Measurements from ENCODE around the gene TGFBR3. TPM values are rescaled to one million over a fixed set of nuclear protein-coding genes. Genes with fewer than 3 reads are reported as not detected.
A peak's percentile ranks its signal among the peaks of the same experiment; 100 is the strongest.

Gene TGFBR3
- total and polyA plus RNA-seq, 2 experiments from 2014 or later = 46.8 to 68.3 TPM

- no peaks in the 10 kb centered on the region for H3K9me3 ChIP-seq (ENCODE audit: low read depth)
- 75% methylated on average over 4 of the region's 5 CpGs for WGBS (ENCODE audit: low lambda C conversion rate, missing lambda C conversion rate)
- no peak overlapping the region for H3K4me3 ChIP-seq
- H2AFZ ChIP-seq = no peak overlapping the region
- H3K79me2 ChIP-seq = peaks cover 3% of the 10 kb centered on the region
- peaks cover 4% of the 10 kb centered on the region for H3K4me1 ChIP-seq (ENCODE audit: insufficient read depth)
- no peaks in the 10 kb centered on the region for H3K36me3 ChIP-seq (replicated peaks; ENCODE audit: insufficient read depth, low read depth)
- no peaks in the 10 kb centered on the region for H3K27me3 ChIP-seq
- H3K27ac ChIP-seq = no peak overlapping the region
- no peaks in the 10 kb centered on the region for H4K20me1 ChIP-seq (ENCODE audit: insufficient read depth, poor library complexity, severe bottlenecking)
- TF ChIP-seq CTCF (IDR thresholded peaks at IDR 0.05; ENCODE audit: poor library complexity) (no peak), EZH2phosphoT487 (IDR thresholded peaks at IDR 0.05; ENCODE audit: low read depth, severe bottlenecking, unreplicated experiment) (no peak), EZH2 (IDR thresholded peaks at IDR 0.05; ENCODE audit: borderline replicate concordance) (no peak)
- peak; percentile 31 for DNase-seq (ENCODE audit: low spot score)
- no peaks in the 10 kb centered on the region for H3K9me2 ChIP-seq (replicated peaks; ENCODE audit: insufficient read depth)
- no peak overlapping the region for H3K4me2 ChIP-seq
Measured at GRCh38 chr1:91889717-91890459, 3.9 kb upstream of the TGFBR3 start.

- Histone ChIP-seq H3K79me2 (peaks cover 47% of the 10 kb centered on the region), H3K4me3 (peak overlapping the region; percentile 74), H3K27ac (peak overlapping the region; percentile 79), H3K9me3 (ENCODE audit: low read depth) (no peaks in the 10 kb centered on the region), H2AFZ (peak overlapping the region; percentile 68), H3K27me3 (no peaks in the 10 kb centered on the region), H4K20me1 (ENCODE audit: insufficient read depth, poor library complexity, severe bottlenecking) (peaks cover 12% of the 10 kb centered on the region), H3K4me2 (peak overlapping the region; percentile 89), H3K4me1 (ENCODE audit: insufficient read depth) (no peaks in the 10 kb centered on the region), H3K36me3 (replicated peaks; ENCODE audit: insufficient read depth, low read depth) (no peaks in the 10 kb centered on the region), H3K9me2 (replicated peaks; ENCODE audit: insufficient read depth) (no peaks in the 10 kb centered on the region)
- TF ChIP-seq EZH2 (IDR thresholded peaks at IDR 0.05; ENCODE audit: borderline replicate concordance) = no peak
- no peak for TF ChIP-seq CTCF (IDR thresholded peaks at IDR 0.05; ENCODE audit: poor library complexity)
- 2% methylated on average over 36 of the region's 42 CpGs for WGBS (ENCODE audit: low lambda C conversion rate, missing lambda C conversion rate)
- peak; percentile 30 for DNase-seq (ENCODE audit: low spot score)
Measured at GRCh38 chr1:91885213-91885715, 687 bp downstream of the TGFBR3 start.

- H3K36me3 ChIP-seq (replicated peaks; ENCODE audit: insufficient read depth, low read depth) = no peaks in the 10 kb centered on the region
- peak overlapping the region; percentile 89 for H3K4me2 ChIP-seq
- peak overlapping the region; percentile 68 for H2AFZ ChIP-seq
- H3K9me3 ChIP-seq (ENCODE audit: low read depth) = no peaks in the 10 kb centered on the region
- H3K79me2 ChIP-seq = peaks cover 53% of the 10 kb centered on the region
- DNase-seq (ENCODE audit: low spot score) = peak; percentile 20
- WGBS (ENCODE audit: low lambda C conversion rate, missing lambda C conversion rate) = 16% methylated on average over 22 of the region's 22 CpGs
- H3K27me3 ChIP-seq = no peaks in the 10 kb centered on the region
- peak overlapping the region; percentile 74 for H3K4me3 ChIP-seq
- TF ChIP-seq EZH2 (IDR thresholded peaks at IDR 0.05; ENCODE audit: borderline replicate concordance) (no peak), EZH2phosphoT487 (IDR thresholded peaks at IDR 0.05; ENCODE audit: low read depth, severe bottlenecking, unreplicated experiment) (no peak), CTCF (IDR thresholded peaks at IDR 0.05; ENCODE audit: poor library complexity) (no peak)
- peak overlapping the region; percentile 79 for H3K27ac ChIP-seq
- H4K20me1 ChIP-seq (ENCODE audit: insufficient read depth, poor library complexity, severe bottlenecking) = peaks cover 18% of the 10 kb centered on the region
- no peaks in the 10 kb centered on the region for H3K4me1 ChIP-seq (ENCODE audit: insufficient read depth)
- H3K9me2 ChIP-seq (replicated peaks; ENCODE audit: insufficient read depth) = no peaks in the 10 kb centered on the region
Measured at GRCh38 chr1:91884459-91885212, 1.3 kb downstream of the TGFBR3 start.
